H9 (cell line): Measurements from ENCODE around the gene CASP12. TPM values are rescaled to one million over a fixed set of nuclear protein-coding genes. Genes with fewer than 3 reads are reported as not detected.

ENCODE experiments used
- DNase-seq: peaks from one replicate; pipeline ENCODE4 v3.0.0-alpha.2; 2017
- H2AFZ ChIP-seq: one replicate; pipeline ENCODE4 v1.6.1; 2013; ENCODE audit warnings: mild to moderate bottlenecking, low read length, control low read depth, moderate library complexity
- H2AK5ac ChIP-seq: 2 replicates; pipeline ENCODE4 v1.6.1; 2013; ENCODE audit warnings: low read length, control low read depth, mixed read lengths; ENCODE audit not compliant: insufficient read length
- H2BK120ac ChIP-seq: one replicate; pipeline ENCODE4 v1.6.1; 2013; ENCODE audit warnings: low read depth, mild to moderate bottlenecking, low read length, control low read depth, inconsistent platforms; ENCODE audit not compliant: poor library complexity, severe bottlenecking
- H2BK12ac ChIP-seq: 2 replicates; pipeline ENCODE4 v1.6.1; 2013; ENCODE audit warnings: low read length, control low read depth, mixed read lengths, low read depth; ENCODE audit not compliant: insufficient read length
- H2BK15ac ChIP-seq: 2 replicates; pipeline ENCODE4 v1.6.1; 2013; ENCODE audit warnings: low read depth, low read length, control low read depth
- H2BK20ac ChIP-seq: one replicate; pipeline ENCODE4 v1.6.1; 2013; ENCODE audit warnings: low read depth, mild to moderate bottlenecking, low read length, control low read depth, inconsistent platforms; ENCODE audit not compliant: poor library complexity, severe bottlenecking
- H2BK5ac ChIP-seq: 2 replicates; pipeline ENCODE4 v1.6.1; 2013; ENCODE audit warnings: low read length, control low read depth, mixed read lengths; ENCODE audit not compliant: insufficient read length
- H3K14ac ChIP-seq: 2 replicates; pipeline ENCODE4 v1.6.1; 2013; ENCODE audit warnings: low read length, control low read depth; ENCODE audit not compliant: insufficient read depth
- H3K18ac ChIP-seq: 2 replicates; pipeline ENCODE4 v1.6.1; 2013; ENCODE audit warnings: low read depth, mild to moderate bottlenecking, mixed read lengths, low read length, control low read depth; ENCODE audit not compliant: insufficient read length
- H3K23ac ChIP-seq: 2 replicates; pipeline ENCODE4 v1.6.1; 2013; ENCODE audit warnings: low read length, control low read depth, mixed read lengths, low read depth; ENCODE audit not compliant: insufficient read length
- H3K23me2 ChIP-seq: 2 replicates; pipeline ENCODE4 v1.6.1; 2013; ENCODE audit warnings: low read depth, mild to moderate bottlenecking, mixed read lengths, low read length, control low read depth; ENCODE audit not compliant: insufficient read length, poor library complexity, severe bottlenecking
- H3K27ac ChIP-seq: 2 replicates; pipeline ENCODE4 v1.5.1; 2013; ENCODE audit warnings: low read length, control low read depth, mixed read lengths, low read depth; ENCODE audit not compliant: insufficient read length
- H3K27me3 ChIP-seq: 2 replicates; pipeline ENCODE4 v1.6.1; 2013; ENCODE audit warnings: low read length, control low read depth, inconsistent platforms; ENCODE audit not compliant: insufficient read depth
- H3K4ac ChIP-seq: 2 replicates; pipeline ENCODE4 v1.6.1; 2013; ENCODE audit warnings: low read depth, mild to moderate bottlenecking, control low read depth, inconsistent platforms, low read length, moderate library complexity
- H3K4me1 ChIP-seq: 2 replicates; pipeline ENCODE4 v1.6.1; 2013; ENCODE audit warnings: low read length, control low read depth, inconsistent platforms; ENCODE audit not compliant: insufficient read depth
- H3K4me2 ChIP-seq: 2 replicates; pipeline ENCODE4 v1.6.1; 2013; ENCODE audit warnings: low read length, control low read depth, mixed read lengths; ENCODE audit not compliant: insufficient read length, insufficient read depth
- H3K56ac ChIP-seq: 2 replicates; pipeline ENCODE4 v1.6.1; 2013; ENCODE audit warnings: low read depth, mild to moderate bottlenecking, mixed read lengths, low read length, control low read depth; ENCODE audit not compliant: insufficient read length
- H3K79me1 ChIP-seq: 2 replicates; pipeline ENCODE4 v1.6.1; 2013; ENCODE audit warnings: low read depth, mild to moderate bottlenecking, moderate library complexity, low read length, control low read depth, inconsistent platforms; ENCODE audit not compliant: insufficient read depth, poor library complexity, severe bottlenecking
- H3K79me2 ChIP-seq: 2 replicates; pipeline ENCODE4 v1.6.1; 2013; ENCODE audit warnings: low read length, control low read depth, inconsistent platforms; ENCODE audit not compliant: insufficient read depth
- H3K9ac ChIP-seq: 2 replicates; pipeline ENCODE4 v1.6.1; 2013; ENCODE audit warnings: low read length, control low read depth, mixed read lengths; ENCODE audit not compliant: insufficient read length; ENCODE audit errors: extremely low read depth
- H3K9me3 ChIP-seq: one replicate; pipeline ENCODE4 v1.6.1; 2013; ENCODE audit warnings: low read depth, low read length, inconsistent platforms; ENCODE audit not compliant: control insufficient read depth
- H3T11ph ChIP-seq: one replicate; pipeline ENCODE4 v1.6.1; 2013; ENCODE audit warnings: mild to moderate bottlenecking, low read length, control low read depth, inconsistent platforms
- H4K20me1 ChIP-seq: one replicate; pipeline ENCODE4 v1.6.1; 2013; ENCODE audit not compliant: control insufficient read depth, insufficient read length, insufficient read depth
- H4K5ac ChIP-seq: 2 replicates; pipeline ENCODE4 v1.6.1; 2013; ENCODE audit warnings: low read depth, mild to moderate bottlenecking, mixed read lengths, low read length, control low read depth; ENCODE audit not compliant: insufficient read length
- H4K8ac ChIP-seq: replicated peaks from 2 replicates; pipeline ENCODE4 v1.6.1; 2013; ENCODE audit warnings: low read length, control low read depth, mixed read lengths, low read depth; ENCODE audit not compliant: insufficient read length
- H4K91ac ChIP-seq: 2 replicates; pipeline ENCODE4 v1.6.1; 2013; ENCODE audit warnings: low read depth, mild to moderate bottlenecking, moderate library complexity, mixed read lengths, low read length, control low read depth; ENCODE audit not compliant: insufficient read length
- H3K27ac Mint-ChIP-seq, 3 experiments: 2 replicates in 2 of 3; 3 replicates in 1 of 3; pipeline ENCODE4 v1.8.0; 2020 to 2021; ENCODE audit warnings: mixed read lengths in 3 of 3, mild to moderate bottlenecking in 1 of 3, moderate library complexity in 1 of 3
- H3K27me3 Mint-ChIP-seq: 2 replicates; pipeline ENCODE4 v1.8.0; 2021; ENCODE audit warnings: low read depth, mild to moderate bottlenecking, moderate library complexity, mixed read lengths
- H3K36me3 Mint-ChIP-seq, 3 experiments: 2 replicates in 2 of 3; 3 replicates in 1 of 3; pipeline ENCODE4 v1.8.0; 2020 to 2021; ENCODE audit warnings: low read depth in 3 of 3, mixed read lengths in 3 of 3; ENCODE audit not compliant: insufficient read depth in 1 of 3
- H3K4me1 Mint-ChIP-seq, 2 experiments: 2 replicates each; pipeline ENCODE4 v1.8.0; 2020; ENCODE audit warnings: mixed read lengths in 2 of 2
- H3K4me3 Mint-ChIP-seq, 2 experiments: 2 replicates in 1 of 2; 3 replicates in 1 of 2; pipeline ENCODE4 v1.8.0; 2020 to 2021; ENCODE audit warnings: mild to moderate bottlenecking in 2 of 2, mixed read lengths in 2 of 2, moderate library complexity in 1 of 2
- H3K9me3 Mint-ChIP-seq, 2 experiments: 2 replicates in 1 of 2; 3 replicates in 1 of 2; pipeline ENCODE4 v1.8.0; 2020; ENCODE audit warnings: mild to moderate bottlenecking in 2 of 2, mixed read lengths in 2 of 2, moderate library complexity in 1 of 2
- CTCF ChIP-seq: fragments of 200-600 bp; sonication (generic); conservative IDR thresholded peaks from 3 replicates; pipeline ENCODE4 v1.8.0; 2021; ENCODE audit warnings: antibody characterized with exemption, mild to moderate bottlenecking
- WGBS: extraction: QIAGEN DNeasy Blood & Tissue Kit; methylation state at CpG from one replicate; pipeline ENCODE4 v1.1.7; 2013; ENCODE audit warnings: missing lambda C conversion rate, low lambda C conversion rate, mixed read lengths; ENCODE audit not compliant: insufficient read length; ENCODE audit errors: extremely low coverage; 5-methylcytosine and 5-hydroxymethylcytosine counted together
- total RNA-seq: library from RNA; stranded (reverse); gene quantifications from 2 replicates; pipeline ENCODE4 v1.2.1, GENCODE V29; 2021

Gene CASP12
- total RNA-seq, 1 experiment from 2014 or later, result not detected

- Histone ChIP-seq H3K9me3 (no peaks in the 10 kb centered on the region), H3K14ac (no peak overlapping the region), H3K56ac (no peak overlapping the region), H2AK5ac (no peak overlapping the region), H3K4me1 (peaks cover 6% of the 10 kb centered on the region; the same call in 1 of the 2 replicates), H3K9ac (no peak overlapping the region), H2BK5ac (no peak overlapping the region), H3K79me2 (no peaks in the 10 kb centered on the region), H3K27me3 (no peaks in the 10 kb centered on the region), H3T11ph (no peak overlapping the region), H4K8ac (no peak overlapping the region), H2AFZ (no peak overlapping the region), H3K27ac (no peak overlapping the region), H4K5ac (no peak overlapping the region), H3K79me1 (no peaks in the 10 kb centered on the region), H4K20me1 (no peaks in the 10 kb centered on the region), H2BK20ac (no peak overlapping the region), H2BK12ac (no peak overlapping the region), H2BK120ac (no peak overlapping the region), H3K23me2 (no peaks in the 10 kb centered on the region), H3K23ac (no peak overlapping the region), H2BK15ac (no peak overlapping the region), H3K4me2 (no peak overlapping the region), H3K18ac (no peak overlapping the region), H4K91ac (no peak overlapping the region), H3K4ac (no peak overlapping the region)
- WGBS, result no CpG with 5 or more reads among the region's 1 CpG
- Mint-ChIP-seq H3K27me3 (no peaks in the 10 kb centered on the region), H3K4me3 (no peak overlapping the region), H3K4me1 (peaks cover 20 to 28% of the 10 kb centered on the region in 2 experiments), H3K27ac (no peak overlapping the region), H3K9me3 (no peaks in the 10 kb centered on the region; a peak in 1 of 5 replicates), H3K36me3 (no peaks in the 10 kb centered on the region)
- TF ChIP-seq CTCF, result no peak
- no peak for DNase-seq
Measured at GRCh38 chr11:104893876-104894275, 4.4 kb downstream of the CASP12 start.
